ENCODE data around the gene CARD19. TPM values are rescaled to one million over a fixed set of nuclear protein-coding genes. Genes with fewer than 3 reads are reported as not detected.

CARD19 gene
- total RNA-seq, 1 experiment from 2014 or later = 63.4 TPM

DNA sequence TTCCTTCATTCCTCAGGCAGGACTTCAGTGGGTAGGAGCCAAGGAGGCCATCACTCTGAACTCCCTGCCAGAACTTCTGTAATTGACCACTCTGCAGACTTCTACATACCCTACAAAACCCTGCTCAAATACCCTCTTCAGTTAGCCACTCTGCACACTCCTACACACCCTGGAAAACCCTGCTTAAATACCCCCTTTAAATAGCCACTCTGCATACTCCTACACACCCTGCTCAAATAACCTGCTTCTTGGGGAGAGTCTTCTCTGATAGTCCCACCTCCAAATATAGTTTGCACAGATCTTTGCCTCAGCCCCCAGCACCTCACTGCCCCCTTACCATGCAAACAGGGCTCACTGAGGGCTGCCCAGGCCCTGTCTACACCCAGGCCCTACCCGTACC lies 18.6 kb upstream of the CARD19 start:
- POLR2A ChIA-PET = no interaction called here
- Histone ChIP-seq H3K27me3 (ENCODE audit: control insufficient read depth, insufficient read depth, low read length) (no peaks in the 10 kb centered on the region), H3K4me3 (ENCODE audit: low read depth in 2 of 2, low read length in 2 of 2) (no peak overlapping the region), H3K4me1 (ENCODE audit: control insufficient read depth, insufficient read depth, low read length) (0 out of 2 replicates have a peak, but pooled peaks cover 2% of the 10 kb centered on the region), H3K9me3 (ENCODE audit: control insufficient read depth, insufficient read depth, low read depth, low read length) (no peaks in the 10 kb centered on the region), H3K27ac (ENCODE audit: low read length) (no peak overlapping the region), H3K36me3 (ENCODE audit: control insufficient read depth, insufficient read depth, low read length) (no peaks in the 10 kb centered on the region)
- ATAC-seq = no peak
- BruUV-seq (replicated peaks) = no TSS peak
- intact Hi-C loops (cut with micrococcal nuclease; ENCODE audit: unreplicated experiment) (no loop called here), in situ Hi-C loops (cut with HindIII; ENCODE audit: low pct_unique_long_range_greater_than_20kb, low sequenced_read_pairs) (no loop called here)
- CTCF ChIA-PET = no interaction called here
- no peak for TF ChIP-seq TCF7L2 (IDR thresholded peaks at IDR 0.05; ENCODE audit: low read depth, low read length)
- TF ChIP-seq CTCF (IDR thresholded peaks at IDR 0.05) = no peak
- TF ChIP-seq POLR2AphosphoS5 (IDR thresholded peaks at IDR 0.05; ENCODE audit: low read depth, low read length) = no peak
- TF ChIP-seq SIN3A (IDR thresholded peaks at IDR 0.05; ENCODE audit: borderline replicate concordance, insufficient read depth, low read depth, low read length) = no peak
- TF ChIP-seq, protein P1, sequence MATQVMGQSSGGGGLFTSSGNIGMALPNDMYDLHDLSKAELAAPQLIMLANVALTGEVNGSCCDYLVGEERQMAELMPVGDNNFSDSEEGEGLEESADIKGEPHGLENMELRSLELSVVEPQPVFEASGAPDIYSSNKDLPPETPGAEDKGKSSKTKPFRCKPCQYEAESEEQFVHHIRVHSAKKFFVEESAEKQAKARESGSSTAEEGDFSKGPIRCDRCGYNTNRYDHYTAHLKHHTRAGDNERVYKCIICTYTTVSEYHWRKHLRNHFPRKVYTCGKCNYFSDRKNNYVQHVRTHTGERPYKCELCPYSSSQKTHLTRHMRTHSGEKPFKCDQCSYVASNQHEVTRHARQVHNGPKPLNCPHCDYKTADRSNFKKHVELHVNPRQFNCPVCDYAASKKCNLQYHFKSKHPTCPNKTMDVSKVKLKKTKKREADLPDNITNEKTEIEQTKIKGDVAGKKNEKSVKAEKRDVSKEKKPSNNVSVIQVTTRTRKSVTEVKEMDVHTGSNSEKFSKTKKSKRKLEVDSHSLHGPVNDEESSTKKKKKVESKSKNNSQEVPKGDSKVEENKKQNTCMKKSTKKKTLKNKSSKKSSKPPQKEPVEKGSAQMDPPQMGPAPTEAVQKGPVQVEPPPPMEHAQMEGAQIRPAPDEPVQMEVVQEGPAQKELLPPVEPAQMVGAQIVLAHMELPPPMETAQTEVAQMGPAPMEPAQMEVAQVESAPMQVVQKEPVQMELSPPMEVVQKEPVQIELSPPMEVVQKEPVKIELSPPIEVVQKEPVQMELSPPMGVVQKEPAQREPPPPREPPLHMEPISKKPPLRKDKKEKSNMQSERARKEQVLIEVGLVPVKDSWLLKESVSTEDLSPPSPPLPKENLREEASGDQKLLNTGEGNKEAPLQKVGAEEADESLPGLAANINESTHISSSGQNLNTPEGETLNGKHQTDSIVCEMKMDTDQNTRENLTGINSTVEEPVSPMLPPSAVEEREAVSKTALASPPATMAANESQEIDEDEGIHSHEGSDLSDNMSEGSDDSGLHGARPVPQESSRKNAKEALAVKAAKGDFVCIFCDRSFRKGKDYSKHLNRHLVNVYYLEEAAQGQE (IDR thresholded peaks at IDR 0.05; ENCODE audit: insufficient read depth in 1 of 2, low read depth in 2 of 2, low read length in 1 of 2) = no peak
- no peak for DNase-seq (ENCODE audit: low read depth, low spot score)

GRCh38 chr9:93077811-93078210 lies 18.2 kb upstream of the CARD19 start:
- DNase-seq (ENCODE audit: low read depth, low spot score) = no peak
- Histone ChIP-seq H3K36me3 (ENCODE audit: control insufficient read depth, insufficient read depth, low read length) (no peaks in the 10 kb centered on the region), H3K27me3 (ENCODE audit: control insufficient read depth, insufficient read depth, low read length) (no peaks in the 10 kb centered on the region), H3K4me1 (ENCODE audit: control insufficient read depth, insufficient read depth, low read length) (no peaks in the 10 kb centered on the region), H3K27ac (ENCODE audit: low read length) (no peak overlapping the region), H3K4me3 (ENCODE audit: low read depth in 2 of 2, low read length in 2 of 2) (no peak overlapping the region), H3K9me3 (ENCODE audit: control insufficient read depth, insufficient read depth, low read depth, low read length) (no peaks in the 10 kb centered on the region)
- in situ Hi-C loops (cut with HindIII; ENCODE audit: low pct_unique_long_range_greater_than_20kb, low sequenced_read_pairs) (no loop called here), intact Hi-C loops (cut with micrococcal nuclease; ENCODE audit: unreplicated experiment) (no loop called here)
- no TSS peak for BruUV-seq (replicated peaks)
- ATAC-seq = no peak
- ChIA-PET POLR2A (no interaction called here), CTCF (no interaction called here)
- TF ChIP-seq POLR2AphosphoS5 (IDR thresholded peaks at IDR 0.05; ENCODE audit: low read depth, low read length) (no peak), TCF7L2 (IDR thresholded peaks at IDR 0.05; ENCODE audit: low read depth, low read length) (no peak), SIN3A (IDR thresholded peaks at IDR 0.05; ENCODE audit: borderline replicate concordance, insufficient read depth, low read depth, low read length) (no peak), CTCF (IDR thresholded peaks at IDR 0.05) (no peak)
- TF ChIP-seq, protein P1 (IDR thresholded peaks at IDR 0.05; ENCODE audit: insufficient read depth in 1 of 2, low read depth in 2 of 2, low read length in 1 of 2) = no peak
